Measurements from ENCODE around the gene ALPL. TPM values are rescaled to one million over a fixed set of nuclear protein-coding genes. Genes with fewer than 3 reads are reported as not detected.

ALPL gene
- total RNA-seq, 6 donors from 2014 or later = 72.3 to 327 (median 182) TPM

DNA sequence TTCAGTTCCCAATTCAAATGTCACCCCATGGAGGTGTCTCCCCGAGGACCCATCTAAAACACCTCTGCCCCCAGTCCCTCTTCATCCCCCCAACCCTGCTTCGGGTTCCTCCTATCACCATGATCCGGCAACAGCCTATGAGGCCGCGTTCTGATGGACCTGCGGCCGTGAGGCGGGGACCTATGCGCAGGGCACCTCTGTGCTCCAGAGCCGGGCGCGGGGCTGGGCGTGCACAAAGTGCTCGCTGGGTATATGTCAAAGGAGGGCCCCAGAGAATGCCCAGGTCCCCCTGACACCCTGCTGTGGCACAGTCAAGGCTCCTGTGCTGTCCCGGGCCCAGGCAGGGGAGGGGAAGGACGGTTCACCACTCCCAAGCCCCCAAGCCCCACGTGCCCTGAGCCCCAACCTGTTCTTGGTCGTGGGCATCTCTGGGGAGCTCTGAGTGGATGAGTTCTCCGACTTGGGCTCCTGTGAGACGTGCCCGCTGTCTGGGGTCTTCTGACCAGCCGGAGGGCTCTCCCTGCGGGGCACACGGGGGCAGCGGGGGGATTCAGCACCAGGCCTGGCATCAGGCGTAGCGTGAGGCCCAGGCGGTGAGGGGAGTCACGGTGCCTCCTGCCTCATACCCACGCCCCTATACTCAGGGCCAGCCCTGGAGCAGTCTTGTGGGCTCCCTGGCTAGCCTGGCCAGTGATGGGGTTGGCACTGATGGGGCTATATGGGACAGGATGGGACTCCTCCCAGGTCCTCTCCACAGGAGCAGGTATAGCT, 92.2 kb downstream of the ALPL start:
- no peak for ATAC-seq (ENCODE audit: low FRiP score in 2 of 2)
- peak in 1 of 2 donors; percentile 78 for DNase-seq

DNA sequence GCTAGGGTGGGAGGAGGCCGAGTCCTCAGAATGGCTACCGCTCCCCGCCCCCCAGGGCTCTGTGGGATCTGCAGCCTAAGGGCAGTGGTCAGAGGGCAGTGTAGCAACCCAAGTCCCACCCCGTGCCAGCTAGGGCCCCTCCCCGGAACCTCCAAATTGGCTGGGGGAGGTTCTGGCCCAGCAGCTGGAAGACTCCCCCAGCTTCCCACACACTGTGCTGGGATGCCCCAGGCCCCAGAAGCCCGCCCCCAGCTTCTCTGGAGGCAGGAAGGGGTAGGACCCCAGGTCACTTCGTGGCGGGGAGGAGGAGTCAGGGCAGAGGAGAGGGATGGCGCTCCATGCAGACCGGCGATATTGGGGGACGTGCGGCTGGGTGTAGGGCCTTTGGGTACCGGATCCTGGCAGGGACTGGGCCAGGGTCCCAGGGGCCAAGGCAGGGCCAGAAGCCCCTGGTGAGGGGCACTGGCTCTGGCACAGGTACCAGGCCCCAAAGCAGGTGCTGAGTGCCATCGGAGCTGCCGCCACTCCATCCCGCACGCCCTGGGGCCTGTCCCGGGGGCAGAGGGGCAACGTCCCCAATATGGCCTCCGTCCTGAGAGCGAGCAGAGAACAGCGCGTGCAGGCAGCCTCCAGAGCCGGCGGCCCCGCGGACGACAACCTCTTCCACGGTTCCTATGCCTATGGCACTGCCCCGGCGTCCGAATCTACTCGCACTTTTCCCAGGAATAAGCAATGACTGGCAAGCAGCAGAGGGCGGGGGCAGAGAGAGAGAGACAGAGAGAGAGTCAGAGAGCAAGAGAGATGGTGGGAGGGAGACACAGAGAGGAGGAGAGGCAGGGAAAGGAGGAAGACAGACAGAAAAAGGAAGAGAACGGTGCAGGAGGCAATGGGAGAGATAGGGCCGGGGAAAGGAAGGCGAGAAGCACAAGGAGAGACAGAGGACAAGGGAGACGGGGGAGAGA, 94.2 kb downstream of the ALPL start:
- peak in 1 of 2 donors; percentile 76 for DNase-seq
- Histone ChIP-seq H3K4me3 (no peak overlapping the region), H3K9me3 (no peaks in the 10 kb centered on the region), H3K27me3 (no peaks in the 10 kb centered on the region), H3K36me3 (peaks cover 0 to 6% (median 0%) of the 10 kb centered on the region in 4 donors), H3K27ac (no peak overlapping the region), H3K4me1 (peaks cover 0 to 18% (median 3%) of the 10 kb centered on the region in 4 donors)
- TF ChIP-seq POLR2A (IDR thresholded peaks at IDR 0.05) = no peak
- no peak for TF ChIP-seq EP300 (IDR thresholded peaks at IDR 0.05)
- TF ChIP-seq, protein P1, sequence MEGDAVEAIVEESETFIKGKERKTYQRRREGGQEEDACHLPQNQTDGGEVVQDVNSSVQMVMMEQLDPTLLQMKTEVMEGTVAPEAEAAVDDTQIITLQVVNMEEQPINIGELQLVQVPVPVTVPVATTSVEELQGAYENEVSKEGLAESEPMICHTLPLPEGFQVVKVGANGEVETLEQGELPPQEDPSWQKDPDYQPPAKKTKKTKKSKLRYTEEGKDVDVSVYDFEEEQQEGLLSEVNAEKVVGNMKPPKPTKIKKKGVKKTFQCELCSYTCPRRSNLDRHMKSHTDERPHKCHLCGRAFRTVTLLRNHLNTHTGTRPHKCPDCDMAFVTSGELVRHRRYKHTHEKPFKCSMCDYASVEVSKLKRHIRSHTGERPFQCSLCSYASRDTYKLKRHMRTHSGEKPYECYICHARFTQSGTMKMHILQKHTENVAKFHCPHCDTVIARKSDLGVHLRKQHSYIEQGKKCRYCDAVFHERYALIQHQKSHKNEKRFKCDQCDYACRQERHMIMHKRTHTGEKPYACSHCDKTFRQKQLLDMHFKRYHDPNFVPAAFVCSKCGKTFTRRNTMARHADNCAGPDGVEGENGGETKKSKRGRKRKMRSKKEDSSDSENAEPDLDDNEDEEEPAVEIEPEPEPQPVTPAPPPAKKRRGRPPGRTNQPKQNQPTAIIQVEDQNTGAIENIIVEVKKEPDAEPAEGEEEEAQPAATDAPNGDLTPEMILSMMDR (IDR thresholded peaks at IDR 0.05) = no peak
- TF ChIP-seq POLR2AphosphoS5 (IDR thresholded peaks at IDR 0.05) = no peak
- ATAC-seq (ENCODE audit: low FRiP score in 2 of 2) = no peak
- WGBS, 2 donors = 84 to 87% methylated on average over 19 to 39 of the region's 39 CpGs

More for the DNA sequence above, 92.2 kb downstream of the ALPL start:
- H3K27ac ChIP-seq = no peak overlapping the region
- H3K27me3 ChIP-seq = no peaks in the 10 kb centered on the region
- WGBS, 2 donors = 90% methylated on average over 14 to 30 of the region's 30 CpGs
- peaks cover 0 to 13% (median 0%) of the 10 kb centered on the region in 4 donors for H3K36me3 ChIP-seq
- no peaks in the 10 kb centered on the region for H3K9me3 ChIP-seq
- no peak overlapping the region for H3K4me3 ChIP-seq
- peaks cover 0 to 4% (median 0%) of the 10 kb centered on the region in 4 donors for H3K4me1 ChIP-seq
- TF ChIP-seq, protein P1 (IDR thresholded peaks at IDR 0.05) = no peak
- TF ChIP-seq EP300 (IDR thresholded peaks at IDR 0.05) (no peak), POLR2AphosphoS5 (IDR thresholded peaks at IDR 0.05) (no peak), POLR2A (IDR thresholded peaks at IDR 0.05) (no peak)

DNA sequence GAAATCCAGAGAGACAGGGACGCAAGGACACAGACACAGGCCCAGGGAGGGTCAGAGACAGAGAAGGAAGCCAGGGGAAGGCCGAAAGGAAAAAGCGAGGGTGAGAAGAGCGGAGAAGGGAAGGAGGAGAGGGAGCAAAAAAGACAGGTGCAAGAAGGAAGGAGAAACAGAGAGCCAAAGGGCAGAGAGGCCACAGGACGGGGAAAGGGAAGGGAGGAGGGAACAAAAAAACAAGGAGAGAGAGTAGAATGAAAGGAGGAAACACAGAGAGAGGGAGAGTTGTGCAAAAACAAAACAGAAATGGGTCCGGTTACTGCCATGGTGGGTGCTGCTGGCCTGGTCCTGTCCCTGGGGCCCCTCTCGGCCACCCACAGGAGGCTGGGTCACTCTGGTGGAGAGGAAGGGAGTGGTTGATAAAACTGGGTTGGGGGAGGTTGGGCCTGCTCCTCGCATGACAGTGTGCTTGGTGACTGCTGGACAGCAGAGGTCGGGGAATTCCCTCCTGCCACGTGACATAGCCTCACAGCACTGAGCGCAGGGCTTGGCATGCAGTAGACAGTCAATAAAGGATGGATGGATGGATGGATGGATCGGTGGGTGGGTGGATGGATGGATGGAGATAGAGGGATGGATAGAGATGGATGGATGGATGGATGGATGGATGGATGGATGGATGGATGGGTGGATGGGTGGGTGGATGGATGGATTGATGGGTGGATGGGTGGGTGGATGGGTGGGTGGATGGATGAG, 95.2 kb downstream of the ALPL start:
- no peak overlapping the region for H3K4me3 ChIP-seq
- peaks cover 0 to 2% (median 0%) of the 10 kb centered on the region in 4 donors for H3K36me3 ChIP-seq
- TF ChIP-seq POLR2AphosphoS5 (IDR thresholded peaks at IDR 0.05) (no peak), EP300 (IDR thresholded peaks at IDR 0.05) (no peak), POLR2A (IDR thresholded peaks at IDR 0.05) (no peak)
- TF ChIP-seq, protein P1 (IDR thresholded peaks at IDR 0.05) = no peak
- DNase-seq = no peak
- H3K9me3 ChIP-seq = no peaks in the 10 kb centered on the region
- peaks cover 0 to 18% (median 3%) of the 10 kb centered on the region in 4 donors for H3K4me1 ChIP-seq
- no peaks in the 10 kb centered on the region for H3K27me3 ChIP-seq
- no peak for ATAC-seq (ENCODE audit: low FRiP score in 2 of 2)
- 76 to 81% methylated on average over 12 of the region's 12 CpGs for WGBS, 2 donors
- H3K27ac ChIP-seq = no peak overlapping the region

DNA sequence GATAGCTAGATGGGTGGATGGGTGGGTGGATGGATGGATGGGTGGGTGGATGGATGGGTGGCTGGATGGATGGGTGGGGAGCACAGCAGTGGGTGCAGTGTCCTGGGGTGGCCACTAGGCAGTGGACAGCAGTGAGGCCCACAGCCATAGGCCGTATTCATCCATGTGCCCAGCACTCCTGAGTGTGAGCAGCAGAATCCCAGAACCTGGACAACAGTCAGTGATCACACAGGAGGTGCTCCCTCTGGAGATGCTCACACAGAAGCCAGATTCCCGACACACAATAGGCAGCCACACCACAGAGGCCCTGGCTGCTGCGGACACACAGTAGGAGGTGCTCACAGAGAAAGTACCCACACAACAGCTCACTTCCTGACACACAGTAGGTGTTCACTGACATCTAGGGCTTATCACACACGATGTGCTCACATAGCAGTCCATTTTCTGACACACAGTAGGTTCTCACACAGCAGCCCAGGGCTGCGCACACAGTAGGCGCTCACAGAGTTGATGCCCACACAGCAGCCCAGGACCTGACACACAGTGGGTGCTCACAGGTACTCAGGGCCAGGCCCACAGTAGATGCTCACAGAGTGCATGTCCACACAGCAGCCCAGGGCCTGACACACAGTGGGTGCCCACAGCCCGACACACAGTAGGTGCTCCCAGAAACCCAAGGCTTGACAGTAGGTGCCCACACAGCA, 95.9 kb downstream of the ALPL start:
- Histone ChIP-seq H3K4me1 (peaks cover 0 to 18% (median 3%) of the 10 kb centered on the region in 4 donors), H3K9me3 (no peaks in the 10 kb centered on the region), H3K36me3 (no peaks in the 10 kb centered on the region), H3K27me3 (no peaks in the 10 kb centered on the region), H3K4me3 (no peak overlapping the region), H3K27ac (no peak overlapping the region)
- DNase-seq (no peak), ATAC-seq (ENCODE audit: low FRiP score in 2 of 2) (no peak)
- 50 to 87% methylated on average over 2 to 6 of the region's 7 CpGs for WGBS, 2 donors
- no peak for TF ChIP-seq EP300 (IDR thresholded peaks at IDR 0.05)
- no peak for TF ChIP-seq POLR2AphosphoS5 (IDR thresholded peaks at IDR 0.05)

Measured in upper lobe of left lung (tissue), 6 donors.